Muscle of leg (tissue), 11 donors: ENCODE results near the gene GID4. TPM values are rescaled to one million over a fixed set of nuclear protein-coding genes. Genes with fewer than 3 reads are reported as not detected.
A peak's percentile ranks its signal among the peaks of the same experiment; 100 is the strongest.

ENCODE experiments used
- DNase-seq: peaks from one replicate; pipeline ENCODE4 v3.0.0; 2013
- H3K27ac ChIP-seq: one replicate; pipeline ENCODE4 v1.5.1; 2013; ENCODE audit warnings: mild to moderate bottlenecking, low read length, control low read depth
- H3K27me3 ChIP-seq: one replicate; pipeline ENCODE4 v1.6.1; 2013; ENCODE audit warnings: low read length; ENCODE audit not compliant: control insufficient read depth, insufficient read depth
- H3K36me3 ChIP-seq: one replicate; pipeline ENCODE4 v1.6.1; 2013; ENCODE audit warnings: low read length; ENCODE audit not compliant: control insufficient read depth, insufficient read depth
- H3K4me1 ChIP-seq: one replicate; pipeline ENCODE4 v1.6.1; 2013; ENCODE audit warnings: low read length; ENCODE audit not compliant: control insufficient read depth, insufficient read depth
- H3K4me3 ChIP-seq: one replicate; pipeline ENCODE4 v1.5.1; 2013; ENCODE audit warnings: low read length, control low read depth
- H3K9me3 ChIP-seq: replicated peaks from 2 replicates; pipeline ENCODE4 v1.6.1; 2013; ENCODE audit warnings: low read depth, low read length; ENCODE audit not compliant: control insufficient read depth
- WGBS: methylation state at CpG from one replicate; pipeline ENCODE4 v1.1.5; 2013; ENCODE audit warnings: missing lambda C conversion rate; ENCODE audit not compliant: insufficient coverage; 5-methylcytosine and 5-hydroxymethylcytosine counted together
- polyA plus RNA-seq, 8 donors: library from polyadenylated mRNA; unstranded; fragments of 120-200 nt; gene quantifications; one replicate each; pipeline versions ENCODE4 v1.2.1 to v1.2.3, GENCODE V29; 2013; ENCODE audit warnings: inconsistent platforms in 1 of 8, low replicate concordance in 1 of 8; ENCODE audit not compliant: insufficient read length in 8 of 8, insufficient read depth in 1 of 8
- total RNA-seq: library from RNA; stranded (reverse); fragments of 120-200 nt; gene quantifications from one replicate; pipeline ENCODE4 v1.2.4, GENCODE V29; 2013

GID4 gene
- total and polyA plus RNA-seq, 9 donors, result 7.0 to 12.2 (median 11.1) TPM

GRCh38 chr17:18087610-18088491, 48.6 kb downstream of the GID4 start, which contains the start of gene DRG2:
TSS of gene DRG2 (plus strand) at chr17:18087948. CDS start at chr17:18088024, 76 bp downstream.
- no peaks in the 10 kb centered on the region for H3K27me3 ChIP-seq
- H3K36me3 ChIP-seq, result peaks cover 12% of the 10 kb centered on the region
- 2% methylated on average over 52 of the region's 52 CpGs for WGBS
- DNase-seq, result peak; percentile 97
- peak within 1 kb of the TSS; percentile 94 for H3K4me3 ChIP-seq
- H3K27ac ChIP-seq, result peak within 1 kb of the TSS; percentile 86
- H3K4me1 ChIP-seq, result peaks cover 9% of the 10 kb centered on the region
- H3K9me3 ChIP-seq, result no peaks in the 10 kb centered on the region

GRCh38 chr17:18089613-18090012, 50.4 kb downstream of the GID4 start:
- DNase-seq, result no peak
- Histone ChIP-seq H3K27ac (no peak overlapping the region), H3K4me3 (no peak overlapping the region), H3K36me3 (peaks cover 25% of the 10 kb centered on the region), H3K4me1 (peaks cover 9% of the 10 kb centered on the region), H3K27me3 (no peaks in the 10 kb centered on the region), H3K9me3 (no peaks in the 10 kb centered on the region)
- 100% methylated on average over 2 of the region's 2 CpGs for WGBS

GRCh38 chr17:18093616-18094408, 54.6 kb downstream of the GID4 start:
- WGBS, result 80% methylated on average over 10 of the region's 15 CpGs
- Histone ChIP-seq H3K4me1 (peaks cover under 1% of the 10 kb centered on the region), H3K36me3 (peaks cover 53% of the 10 kb centered on the region), H3K27ac (no peak overlapping the region), H3K9me3 (no peaks in the 10 kb centered on the region), H3K4me3 (no peak overlapping the region), H3K27me3 (no peaks in the 10 kb centered on the region)
- DNase-seq, result peak; percentile 55

- Histone ChIP-seq H3K9me3 (no peaks in the 10 kb centered on the region), H3K36me3 (peaks cover 59% of the 10 kb centered on the region), H3K27ac (no peak overlapping the region), H3K27me3 (no peaks in the 10 kb centered on the region), H3K4me1 (no peaks in the 10 kb centered on the region), H3K4me3 (no peak overlapping the region)
- DNase-seq, result no peak
- 100% methylated on average over 4 of the region's 10 CpGs for WGBS
Measured at GRCh38 chr17:18094409-18094807, 55.2 kb downstream of the GID4 start.

- WGBS, result 98% methylated on average over 8 of the region's 14 CpGs
- H3K36me3 ChIP-seq, result peaks cover 75% of the 10 kb centered on the region
Measured at GRCh38 chr17:18099516-18099915, 60.3 kb downstream of the GID4 start.

GRCh38 chr17:18100616-18101015, 61.4 kb downstream of the GID4 start:
- Histone ChIP-seq H3K27ac (no peak overlapping the region), H3K36me3 (peaks cover 85% of the 10 kb centered on the region), H3K27me3 (no peaks in the 10 kb centered on the region), H3K9me3 (no peaks in the 10 kb centered on the region), H3K4me3 (no peak overlapping the region), H3K4me1 (no peaks in the 10 kb centered on the region)
- 83% methylated on average over 10 of the region's 10 CpGs for WGBS
- no peak for DNase-seq

More at GRCh38 chr17:18099516-18099915, 60.3 kb downstream of the GID4 start:
- no peak overlapping the region for H3K4me3 ChIP-seq
- no peaks in the 10 kb centered on the region for H3K9me3 ChIP-seq
- H3K27me3 ChIP-seq, result no peaks in the 10 kb centered on the region
- DNase-seq, result no peak
- no peaks in the 10 kb centered on the region for H3K4me1 ChIP-seq
- no peak overlapping the region for H3K27ac ChIP-seq

GRCh38 chr17:18101828-18102227, 62.6 kb downstream of the GID4 start:
- H3K27ac ChIP-seq, result no peak overlapping the region
- no peaks in the 10 kb centered on the region for H3K9me3 ChIP-seq
- DNase-seq, result no peak
- no peaks in the 10 kb centered on the region for H3K27me3 ChIP-seq
- 89% methylated on average over 9 of the region's 9 CpGs for WGBS
- no peak overlapping the region for H3K4me3 ChIP-seq
- peaks cover 87% of the 10 kb centered on the region for H3K36me3 ChIP-seq
- no peaks in the 10 kb centered on the region for H3K4me1 ChIP-seq

- peaks cover 89% of the 10 kb centered on the region for H3K36me3 ChIP-seq
- 76% methylated on average over 3 of the region's 3 CpGs for WGBS
Measured at GRCh38 chr17:18102640-18103039, 63.4 kb downstream of the GID4 start.

GRCh38 chr17:18105027-18105426, 65.8 kb downstream of the GID4 start:
- H3K27ac ChIP-seq, result no peak overlapping the region

More at GRCh38 chr17:18102640-18103039, 63.4 kb downstream of the GID4 start:
- H3K4me3 ChIP-seq, result no peak overlapping the region
- DNase-seq, result no peak
- no peaks in the 10 kb centered on the region for H3K27me3 ChIP-seq
- H3K9me3 ChIP-seq, result no peaks in the 10 kb centered on the region
- H3K4me1 ChIP-seq, result no peaks in the 10 kb centered on the region
- H3K27ac ChIP-seq, result no peak overlapping the region

GRCh38 chr17:18105595-18105994, 66.4 kb downstream of the GID4 start:
- H3K4me3 ChIP-seq, result no peak overlapping the region
- peaks cover 64% of the 10 kb centered on the region for H3K36me3 ChIP-seq
- no peak overlapping the region for H3K27ac ChIP-seq
- no peaks in the 10 kb centered on the region for H3K9me3 ChIP-seq
- no peak for DNase-seq
- 92% methylated on average over 2 of the region's 6 CpGs for WGBS
- H3K4me1 ChIP-seq, result no peaks in the 10 kb centered on the region
- H3K27me3 ChIP-seq, result no peaks in the 10 kb centered on the region

More at GRCh38 chr17:18105027-18105426, 65.8 kb downstream of the GID4 start:
- WGBS, result 64% methylated on average over 3 of the region's 3 CpGs
- peaks cover 69% of the 10 kb centered on the region for H3K36me3 ChIP-seq
- no peaks in the 10 kb centered on the region for H3K9me3 ChIP-seq
- no peaks in the 10 kb centered on the region for H3K4me1 ChIP-seq
- H3K4me3 ChIP-seq, result no peak overlapping the region
- no peak for DNase-seq
- H3K27me3 ChIP-seq, result no peaks in the 10 kb centered on the region
